Measurements from ENCODE around the gene SRMS. TPM values are rescaled to one million over a fixed set of nuclear protein-coding genes. Genes with fewer than 3 reads are reported as not detected.

The SRMS gene
- total RNA-seq, 4 donors from 2014 or later, result not detected

GRCh38 chr20:63505281-63505680, 42.3 kb downstream of the SRMS start:
- DNase-seq (ENCODE audit: low spot score) (no peak), ATAC-seq (ENCODE audit: low FRiP score) (no peak)
- no peak for TF ChIP-seq CTCF (IDR thresholded peaks at IDR 0.05)

- ATAC-seq (ENCODE audit: low FRiP score) (no peak), DNase-seq (ENCODE audit: low spot score) (no peak)
- no peak for TF ChIP-seq CTCF (IDR thresholded peaks at IDR 0.05)
Observed at GRCh38 chr20:63504642-63505041, 42.9 kb downstream of the SRMS start.

GRCh38 chr20:63503524-63503923, 44.0 kb downstream of the SRMS start:
- no peak for TF ChIP-seq CTCF (IDR thresholded peaks at IDR 0.05)
- ATAC-seq (ENCODE audit: low FRiP score), result no peak
- DNase-seq (ENCODE audit: low spot score), result no peak

- no peak for ATAC-seq (ENCODE audit: low FRiP score)
- DNase-seq (ENCODE audit: low spot score), result no peak
- no peak for TF ChIP-seq CTCF (IDR thresholded peaks at IDR 0.05)
Observed at GRCh38 chr20:63502671-63503172, 44.8 kb downstream of the SRMS start.

- TF ChIP-seq CTCF (IDR thresholded peaks at IDR 0.05), result no peak
- DNase-seq (ENCODE audit: low spot score) (no peak), ATAC-seq (ENCODE audit: low FRiP score) (no peak)
Observed at GRCh38 chr20:63501818-63502670, 45.5 kb downstream of the SRMS start.

GRCh38 chr20:63500902-63501817, 46.4 kb downstream of the SRMS start:
- no peak for TF ChIP-seq CTCF (IDR thresholded peaks at IDR 0.05)
- no peak for ATAC-seq (ENCODE audit: low FRiP score)
- DNase-seq (ENCODE audit: low spot score), result no peak

Measured in omental fat pad (tissue), 4 donors.